GM19023 (cell line): ENCODE data around the gene FAM187B.
"Not testable (repeated sequence)": the region's sequence is repeated elsewhere in the genome, so short reads cannot be mapped to it uniquely, and the experiment has no call there.

Source experiments
- ATAC-seq: cut with Tn5 transposase; IDR thresholded peaks from one replicate; pipeline ENCODE4 v1.9.1; 2021; ENCODE audit warnings: mild to moderate bottlenecking, moderate library complexity; ENCODE audit not compliant: unreplicated experiment

The FAM187B gene

DNA sequence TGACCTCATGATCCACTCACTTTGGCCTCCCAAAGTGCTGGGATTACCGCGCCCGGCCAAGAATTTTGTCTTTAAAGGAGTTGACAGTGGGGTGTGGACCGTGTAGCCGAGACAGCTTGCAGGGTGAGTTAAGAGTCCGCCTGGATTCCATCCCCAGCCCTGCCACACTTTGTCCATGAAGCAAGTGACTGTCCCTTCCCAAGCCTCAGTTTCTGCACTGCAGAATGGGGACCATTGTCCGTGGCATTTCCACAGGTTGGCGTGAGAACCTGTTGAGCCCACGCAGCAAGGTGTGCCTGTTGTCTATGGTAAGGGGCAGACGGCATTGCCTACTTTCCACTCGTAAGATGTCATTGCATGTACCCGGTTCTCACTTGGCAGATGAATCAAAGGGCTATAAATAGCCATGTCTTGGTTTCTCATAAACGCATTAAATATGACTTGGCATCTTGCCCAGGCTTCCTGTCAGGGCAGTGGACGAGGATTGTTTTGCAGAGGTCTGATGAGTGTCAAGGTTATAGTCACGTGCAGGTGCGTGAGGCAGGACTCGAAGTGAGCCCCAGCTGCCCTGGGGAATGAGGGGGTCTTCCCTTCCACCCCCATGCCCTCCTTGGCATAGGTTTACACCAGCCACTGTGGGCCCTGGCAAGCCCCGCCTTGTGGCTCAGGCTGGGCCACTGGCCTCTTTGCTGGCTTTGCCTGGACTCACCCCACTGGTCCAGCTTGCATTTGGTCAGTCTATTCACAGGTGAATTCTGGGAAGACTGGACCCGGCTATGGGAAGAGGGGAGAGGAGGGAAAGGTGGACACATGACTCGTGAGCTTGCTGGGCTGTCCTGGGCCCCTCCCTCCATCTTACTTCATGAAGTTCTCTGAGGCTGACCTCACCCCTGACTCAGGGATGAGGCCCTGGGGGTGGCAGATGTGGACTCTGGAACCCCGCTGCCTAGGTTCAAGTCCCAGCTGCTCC is 14.6 kb downstream of the FAM187B start:
- ATAC-seq = no peak

DNA sequence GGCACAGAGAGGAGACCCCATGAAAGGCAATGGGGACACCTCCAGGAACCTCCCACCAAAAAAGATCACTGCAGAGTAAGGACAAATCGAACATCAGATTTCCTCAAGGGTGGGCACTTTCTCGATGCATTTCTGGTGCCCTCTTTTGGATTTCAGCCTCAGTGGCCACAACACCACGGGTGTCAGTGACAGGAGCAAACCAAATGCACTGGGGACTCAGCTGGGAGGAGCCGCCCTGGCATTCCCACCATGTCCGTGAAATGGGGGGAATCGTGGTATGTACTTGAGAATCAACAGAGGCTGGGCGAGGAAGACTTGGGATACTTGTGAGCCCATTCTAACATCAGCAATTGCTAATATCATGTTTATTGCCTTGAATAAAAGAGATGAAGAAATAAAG is 16.3 kb downstream of the FAM187B start:
- no peak for ATAC-seq

DNA sequence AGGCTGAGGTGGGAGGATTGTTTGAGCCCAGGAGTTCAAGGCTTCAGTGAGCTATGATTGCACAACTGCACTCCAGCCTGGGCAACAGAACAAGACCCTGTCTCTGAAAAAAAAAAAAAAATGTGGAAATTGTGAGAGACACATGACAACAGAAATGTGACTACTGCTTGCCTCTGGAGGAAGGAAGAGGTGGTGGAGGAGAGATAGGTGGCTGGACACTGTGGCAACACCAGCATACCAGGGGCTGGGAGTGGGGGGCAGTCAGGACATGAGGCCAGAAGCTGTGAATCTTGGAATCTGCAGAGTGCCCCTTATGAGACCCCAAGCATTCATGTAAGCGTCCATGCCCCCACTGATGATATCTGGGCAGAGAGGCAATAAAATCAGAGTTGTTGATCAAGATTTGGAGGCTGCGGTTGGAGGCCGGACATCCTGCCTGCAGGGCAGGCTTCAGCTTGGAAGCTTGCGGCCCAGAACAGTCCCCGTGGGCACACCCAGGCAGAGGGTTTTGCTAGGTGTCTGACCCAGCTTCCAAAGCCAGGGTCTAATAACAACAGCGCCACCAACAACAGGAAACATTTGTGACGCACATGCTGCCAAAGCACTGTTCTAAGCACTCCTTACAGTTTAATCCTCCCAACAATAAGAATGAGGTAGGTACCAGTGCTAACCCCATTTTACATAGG is 16.9 kb downstream of the FAM187B start:
- no peak for ATAC-seq

DNA sequence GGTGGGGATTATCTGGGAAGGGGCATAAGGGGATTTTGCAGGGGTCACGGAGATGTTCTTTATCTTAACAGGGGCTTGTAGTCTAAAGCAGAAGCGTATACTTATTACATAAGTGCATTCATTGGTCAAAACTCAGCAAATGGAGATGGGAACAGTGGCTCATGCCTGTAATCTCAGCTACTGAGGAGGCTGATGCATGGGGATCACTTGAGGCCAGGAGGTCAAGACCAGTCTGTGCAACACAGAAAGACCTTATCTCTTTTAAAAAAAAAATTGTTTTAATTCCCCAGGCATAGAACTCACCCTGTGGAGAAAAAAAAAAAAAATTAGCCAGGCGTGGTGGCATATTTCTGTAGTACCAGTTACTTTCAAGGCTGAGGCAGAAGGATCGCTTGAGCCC is 18.9 kb downstream of the FAM187B start:
- ATAC-seq = no peak

DNA sequence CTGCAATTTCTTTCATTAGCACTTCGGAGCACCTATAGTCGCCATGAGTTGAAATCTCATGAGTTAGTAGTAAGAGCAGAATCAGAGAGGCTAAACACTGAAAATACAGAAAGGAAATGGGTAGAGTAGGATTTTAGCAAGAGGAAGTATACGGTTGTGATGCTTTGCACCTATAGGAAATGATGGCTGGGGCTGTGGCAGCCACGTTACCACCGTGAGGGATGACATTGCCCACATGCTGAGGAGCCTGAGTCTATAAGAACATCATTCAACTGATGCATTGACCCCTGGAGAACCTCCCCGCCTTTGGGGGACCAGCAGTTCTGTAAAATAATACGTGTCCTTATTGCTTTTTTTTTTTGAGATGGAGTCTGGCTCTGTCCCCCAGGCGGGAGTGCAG is 20.4 kb downstream of the FAM187B start:
- no peak for ATAC-seq

DNA sequence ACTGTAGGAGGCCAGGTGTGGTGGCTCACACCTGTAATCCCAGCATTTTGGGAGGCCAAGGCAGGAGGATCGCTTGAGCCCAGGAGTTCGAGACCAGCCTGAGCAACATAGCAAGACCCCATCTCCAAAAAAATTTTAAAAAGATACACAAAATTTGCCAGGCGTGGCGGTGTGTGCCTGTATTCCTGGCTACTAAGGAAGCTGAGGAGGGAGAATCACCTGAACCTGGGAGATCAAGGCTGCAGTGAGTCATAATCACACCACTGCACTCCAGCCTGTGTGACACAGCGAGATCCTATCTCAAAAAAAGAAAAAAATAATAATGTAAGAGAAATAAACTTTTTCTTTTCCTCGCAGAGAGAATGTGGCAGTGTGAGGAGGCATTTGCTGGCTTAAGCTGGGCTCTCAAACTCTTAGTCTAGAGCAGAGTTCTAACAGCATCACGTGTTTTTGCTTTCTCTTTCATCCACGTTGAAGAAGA is 21.1 kb downstream of the FAM187B start:
- no peak for ATAC-seq

DNA sequence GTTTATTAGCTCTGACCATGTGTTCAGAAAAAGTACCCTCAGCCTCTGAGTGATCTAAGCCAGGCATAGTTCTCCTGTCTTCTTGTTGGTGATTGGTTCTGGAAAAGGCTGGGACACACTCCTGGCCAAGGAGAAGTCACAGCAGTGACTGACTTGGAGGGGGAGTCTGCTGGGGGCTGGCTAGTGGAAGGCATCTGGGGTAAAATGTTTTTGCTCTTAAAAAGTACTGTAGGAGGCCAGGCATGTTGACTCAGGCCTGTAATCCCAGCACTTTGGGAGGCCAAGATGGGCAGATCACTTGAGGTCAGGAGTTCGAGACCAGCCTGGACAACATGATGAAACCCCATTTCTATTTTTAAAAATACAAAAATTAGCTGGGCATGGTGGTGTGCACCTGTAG is 21.7 kb downstream of the FAM187B start:
- no peak for ATAC-seq

DNA sequence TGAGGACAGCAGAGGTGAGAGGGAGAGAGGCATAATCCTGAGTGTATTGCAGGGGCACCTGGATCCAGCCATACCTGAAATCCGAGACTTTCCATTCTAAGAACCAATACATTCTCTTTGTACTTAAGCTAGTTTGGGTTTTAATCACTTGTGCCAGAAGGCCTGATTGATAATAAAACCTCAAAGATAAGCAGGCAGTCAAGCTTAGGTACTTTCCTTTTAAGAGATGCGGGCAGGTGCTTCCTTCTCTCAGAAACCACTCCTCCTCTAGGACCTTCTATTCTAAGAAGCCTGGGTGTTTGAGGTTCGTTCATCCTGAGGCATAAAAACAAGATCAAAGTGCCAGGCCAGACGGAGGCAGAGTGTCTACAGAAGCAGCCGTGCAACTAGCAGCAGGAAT is 22.2 kb downstream of the FAM187B start:
- no peak for ATAC-seq

DNA sequence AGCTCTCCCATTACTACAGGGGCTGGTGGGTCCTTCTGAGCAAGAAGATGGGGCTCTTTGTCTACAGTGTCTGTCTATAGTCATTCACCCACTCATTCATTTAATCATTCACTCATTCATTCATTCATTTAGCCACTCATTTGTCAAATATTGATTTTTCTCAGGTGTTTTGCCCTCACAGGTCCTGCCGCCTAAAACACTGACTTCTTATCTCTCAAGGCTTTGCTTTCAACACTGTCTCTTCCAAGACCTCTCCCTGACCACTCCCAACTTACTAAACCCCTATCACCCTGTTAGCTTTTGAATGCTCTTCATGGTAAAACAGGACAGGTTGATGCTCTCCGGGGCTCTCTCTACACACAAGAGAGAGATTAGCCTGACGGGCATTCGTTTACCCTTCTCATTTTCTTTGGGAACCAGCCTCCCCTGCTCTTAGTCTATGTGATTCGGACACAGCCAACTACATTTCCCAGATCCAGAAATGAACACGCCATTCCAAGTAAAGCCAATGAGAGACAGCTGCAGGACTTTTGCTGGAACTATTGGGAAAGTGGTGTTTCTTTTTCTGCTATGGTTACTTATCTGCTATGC is 22.7 kb downstream of the FAM187B start:
- ATAC-seq = no peak

DNA sequence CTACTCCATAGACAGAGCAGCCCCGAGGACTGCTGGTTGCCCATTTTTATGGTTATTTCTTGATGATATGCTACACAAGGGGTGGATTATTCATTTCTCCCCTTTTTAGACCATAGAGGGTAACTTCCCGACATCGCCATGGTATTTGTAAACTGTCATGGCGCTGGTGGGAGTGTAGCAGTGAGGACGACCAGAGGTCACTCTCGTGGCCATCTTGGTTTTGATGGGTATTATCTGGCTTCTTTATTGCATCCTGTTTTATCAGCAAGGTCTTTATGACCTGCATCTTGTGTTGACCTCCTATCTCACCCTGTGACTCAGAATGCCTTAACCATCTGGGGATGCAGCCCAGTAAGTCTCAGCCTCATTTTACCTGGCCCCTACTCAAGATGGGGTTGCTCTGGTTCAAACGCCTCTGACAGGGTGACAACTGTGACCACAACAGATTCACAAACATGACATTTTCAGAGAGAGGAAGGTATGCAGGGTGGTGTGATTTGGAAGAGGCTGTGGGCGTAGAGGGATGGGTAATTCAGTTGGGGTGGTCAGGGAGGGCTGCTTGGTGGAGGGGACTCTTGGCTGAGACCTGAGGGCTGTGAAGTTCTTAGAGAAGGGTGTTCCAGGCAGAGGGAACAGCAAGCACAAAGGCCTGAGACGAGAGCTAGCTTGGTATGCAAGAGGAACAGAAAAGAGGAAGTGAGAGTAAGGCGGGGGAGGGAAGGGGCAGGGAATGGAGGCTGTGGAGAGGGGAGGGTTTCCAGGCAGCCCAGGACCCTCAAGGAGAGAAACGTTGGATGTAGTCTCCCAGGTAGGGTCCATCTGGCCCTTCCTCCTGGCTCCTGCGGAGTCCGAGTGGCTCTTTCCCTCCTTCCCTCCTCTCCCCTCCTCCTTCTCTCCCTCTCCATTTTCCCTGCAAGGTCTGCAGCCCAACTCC is 23.5 kb downstream of the FAM187B start:
- peak; percentile 74 for ATAC-seq

DNA sequence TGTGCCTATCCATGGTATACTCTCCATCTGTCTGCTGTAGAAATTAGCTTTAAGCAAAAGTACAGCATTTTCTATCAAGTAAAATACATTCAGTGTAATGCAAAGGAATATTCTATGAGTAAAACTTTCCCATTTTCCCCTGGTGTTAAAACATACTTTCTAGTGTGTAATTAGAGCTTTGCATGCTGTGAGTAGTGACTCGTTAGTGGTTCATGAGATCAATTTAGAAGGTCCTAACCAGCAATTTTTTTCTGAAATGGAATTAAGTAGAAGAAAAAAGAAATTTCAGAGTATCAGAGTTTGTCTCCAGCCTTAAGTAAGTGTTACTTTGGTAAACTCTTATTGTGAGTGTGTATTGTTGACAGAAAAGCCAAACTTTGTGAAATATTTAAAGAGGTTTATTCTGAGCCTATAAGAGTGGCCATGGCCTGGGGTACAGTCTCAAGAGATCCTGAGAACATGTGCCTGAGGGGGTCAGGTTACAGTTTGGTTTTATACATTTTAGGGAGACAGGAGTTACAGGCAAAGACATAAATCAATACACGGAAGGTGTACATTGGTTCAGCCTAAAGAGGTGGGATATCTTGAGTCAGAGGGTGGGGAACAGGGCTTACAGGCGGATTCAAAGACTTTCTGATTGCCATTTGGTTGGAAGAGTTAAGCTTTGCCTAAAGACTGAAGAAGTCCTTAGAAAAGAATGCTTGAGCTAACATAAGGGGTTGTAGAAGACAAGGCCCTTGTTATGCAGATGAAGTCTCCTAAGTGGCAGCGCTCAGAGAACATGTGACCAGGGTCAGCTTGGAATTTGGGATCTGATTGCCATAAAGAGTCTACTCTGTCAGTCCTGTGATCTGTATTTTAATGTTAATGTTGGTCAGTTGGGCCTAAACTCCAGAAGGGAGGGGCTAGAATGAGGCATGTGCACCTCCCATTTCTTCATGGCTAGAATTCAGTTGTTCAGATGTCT is 25.5 kb downstream of the FAM187B start:
- ATAC-seq = no peak

DNA sequence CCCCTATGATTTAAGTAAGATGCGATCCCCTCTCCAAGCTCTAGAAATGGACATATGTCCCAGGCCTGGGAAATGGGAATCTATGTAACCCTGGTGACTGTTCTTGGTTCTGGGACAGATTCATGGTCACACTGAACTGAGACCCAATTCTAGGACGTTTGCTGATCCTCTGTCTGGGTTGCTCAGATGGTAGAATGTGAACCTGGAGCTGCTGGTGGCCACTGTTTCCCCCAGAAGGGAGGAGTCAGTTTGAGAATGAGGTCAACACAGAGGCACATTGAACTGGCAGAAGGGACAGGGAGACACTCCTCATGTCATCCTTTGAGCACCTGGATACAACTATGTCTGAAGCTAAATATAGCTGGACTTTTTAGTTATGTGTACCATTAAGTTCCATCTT is 29.1 kb downstream of the FAM187B start:
- ATAC-seq = no peak

DNA sequence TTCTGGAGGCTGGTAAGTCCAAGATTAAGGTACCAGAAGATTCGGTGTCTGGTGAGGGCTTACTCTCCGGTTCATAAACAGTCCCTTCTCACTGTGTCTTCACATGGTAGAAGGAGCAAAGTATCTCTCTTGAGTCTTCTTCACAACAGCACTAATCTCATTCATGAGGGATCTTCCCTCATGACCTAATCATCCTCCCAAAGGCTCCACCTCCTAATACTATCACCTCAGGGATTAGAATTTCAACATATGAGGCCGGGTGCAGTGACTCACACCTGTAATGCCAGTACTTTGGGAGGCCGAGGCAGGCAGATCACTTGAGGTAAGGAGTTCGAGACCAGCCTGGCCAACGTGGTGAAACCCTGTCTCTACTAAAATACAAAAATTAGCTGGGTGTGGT is 31.7 kb downstream of the FAM187B start:
- ATAC-seq = not testable (repeated sequence)

DNA sequence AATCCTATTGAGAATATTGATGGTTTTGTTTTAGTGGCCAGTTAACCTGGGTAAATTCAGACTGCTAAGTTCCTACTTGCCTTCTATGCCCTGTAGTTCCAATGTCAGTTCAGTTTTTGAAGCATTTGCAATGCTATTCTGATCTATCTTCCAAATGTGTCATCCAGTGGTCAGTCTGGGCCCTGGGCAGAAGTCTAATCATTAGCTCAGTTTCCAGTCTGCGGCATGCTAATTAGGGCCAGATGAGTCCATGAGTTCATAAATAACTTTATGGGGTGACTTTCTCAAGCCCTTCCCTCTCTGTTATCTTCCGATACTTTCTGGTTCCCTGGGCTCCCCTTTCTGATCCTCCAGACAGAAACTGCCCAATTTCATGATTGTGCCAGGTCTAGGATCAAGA is 32.7 kb downstream of the FAM187B start:
- ATAC-seq = no peak

DNA sequence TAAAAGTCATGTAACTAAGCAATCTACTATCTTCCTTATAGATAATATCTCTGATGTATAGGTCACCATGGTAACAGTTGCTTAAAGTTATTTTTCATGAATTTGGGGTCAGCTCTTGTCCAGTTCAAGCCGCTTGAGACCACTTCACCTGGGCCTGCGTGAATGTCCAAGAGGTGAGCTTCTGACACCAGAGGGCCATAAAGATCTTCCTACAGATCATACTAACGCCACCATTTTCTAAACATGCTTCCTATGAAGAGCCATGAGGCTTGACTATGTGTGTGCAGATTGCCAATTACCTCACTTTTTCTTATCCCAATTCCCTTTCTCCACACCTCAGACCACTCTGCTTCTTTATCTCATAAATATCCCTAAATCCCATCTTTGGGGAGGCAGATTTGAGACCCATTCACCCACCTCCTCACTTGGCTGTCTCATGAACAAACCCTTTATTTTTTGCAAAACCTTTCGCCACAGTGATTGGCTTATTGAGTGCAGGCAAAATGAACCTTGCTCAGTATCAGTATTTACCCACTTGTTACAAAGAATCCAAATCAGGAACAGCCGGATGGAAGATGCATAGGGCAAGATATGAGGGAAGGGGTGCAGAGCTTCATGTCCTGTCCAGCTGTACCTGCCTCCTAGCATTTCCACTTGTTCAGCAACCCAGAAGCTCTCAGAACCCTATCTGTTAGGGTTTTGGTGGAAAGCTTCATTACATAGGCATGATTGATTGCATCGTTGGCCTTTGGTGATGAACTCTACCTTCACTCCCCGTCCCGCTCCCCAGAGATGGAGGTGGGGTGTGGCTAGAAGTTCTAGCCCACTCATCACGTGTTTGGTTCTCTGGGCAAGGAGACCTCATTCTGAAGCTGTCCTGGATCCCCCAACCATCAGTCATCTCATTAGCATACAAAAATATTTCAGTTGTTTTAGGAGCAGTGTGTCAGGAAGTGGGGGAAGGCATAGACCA is 34.2 kb downstream of the FAM187B start:
- no peak for ATAC-seq

DNA sequence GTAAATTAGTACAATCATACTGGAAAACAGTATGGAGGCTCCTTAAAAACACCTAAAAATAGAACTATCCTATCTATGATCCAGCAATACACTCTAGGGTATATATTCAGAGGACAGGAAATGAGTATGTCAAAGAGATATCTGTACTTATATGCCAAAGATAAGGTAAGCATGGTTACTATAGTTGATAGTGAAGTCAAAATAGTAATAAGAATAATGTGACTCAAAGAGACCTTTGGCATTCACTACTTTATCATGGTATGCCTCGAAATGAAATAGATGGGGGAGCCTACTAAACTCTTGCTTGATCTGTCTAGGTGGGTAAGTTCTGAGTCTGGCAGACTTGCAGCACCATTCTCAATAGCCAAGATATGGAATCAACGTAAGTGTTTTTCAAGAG is 43.7 kb downstream of the FAM187B start:
- ATAC-seq = no peak

DNA sequence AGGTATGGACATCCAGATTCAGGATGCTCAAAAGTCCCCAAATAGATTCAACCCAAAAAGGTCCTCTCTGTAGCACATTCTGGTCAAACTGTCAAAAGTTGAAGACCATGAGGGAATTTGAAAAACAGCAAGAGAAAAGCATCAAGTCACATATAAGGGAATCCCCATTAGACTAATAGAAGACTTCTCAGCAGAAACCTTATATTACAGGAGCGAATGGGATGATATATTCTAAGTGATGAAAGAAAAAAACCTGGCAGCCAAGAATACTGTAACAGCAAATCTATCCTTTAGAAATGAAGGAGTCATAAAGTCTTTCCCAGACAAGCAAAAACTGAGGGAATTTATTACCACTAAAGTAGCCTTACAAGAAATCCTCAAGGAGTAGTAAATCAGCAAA is 44.3 kb downstream of the FAM187B start:
- no peak for ATAC-seq

DNA sequence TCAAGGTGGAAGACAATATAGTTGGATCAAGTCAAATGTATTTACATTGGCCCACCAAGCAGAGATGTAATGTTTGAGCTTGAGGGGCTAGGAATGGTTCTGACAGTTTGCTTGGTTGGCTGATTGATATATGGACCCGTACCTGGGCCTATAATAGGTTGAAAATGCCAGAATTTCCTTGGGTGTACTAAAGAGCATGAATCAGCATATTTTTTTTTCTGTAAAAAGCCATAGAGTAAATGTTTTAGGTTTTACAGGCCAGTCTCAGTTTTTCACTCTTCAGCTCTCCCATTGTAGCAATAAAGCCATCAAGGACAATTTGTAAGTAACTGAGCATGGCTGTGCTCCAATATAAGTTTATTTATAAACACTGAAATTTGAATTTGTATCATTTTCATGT is 47.2 kb downstream of the FAM187B start:
- ATAC-seq = no peak
